Activated T-helper 2 cell treated with anti-CD3 and anti-CD28 coated beads, Interferon-gamma antibody, Interleukin-2, Interleukin-4, amounts not matched to agents 10 μg/mL and 5 μg/mL and 100 μg/mL, durations not matched to agents 14 hours and 24 hours and 36 hours (primary cell): ENCODE data around the gene KDM6A. TPM values are rescaled to one million over a fixed set of nuclear protein-coding genes. Genes with fewer than 3 reads are reported as not detected.
A peak's percentile ranks its signal among the peaks of the same experiment; 100 is the strongest.
"Not testable (repeated sequence)": the region's sequence is repeated elsewhere in the genome, so short reads cannot be mapped to it uniquely, and the experiment has no call there.

Source experiments
- DNase-seq: peaks from one replicate; pipeline ENCODE4 v3.0.0; 2021; ENCODE audit warnings: low spot score
- H3K27ac Mint-ChIP-seq: one replicate; pipeline ENCODE4 v1.8.0; 2021; ENCODE audit warnings: mixed read lengths
- H3K27me3 Mint-ChIP-seq: one replicate; pipeline ENCODE4 v1.8.0; 2021; ENCODE audit warnings: low read depth, mixed read lengths
- H3K36me3 Mint-ChIP-seq: one replicate; pipeline ENCODE4 v1.8.0; 2021; ENCODE audit warnings: low read depth, mixed read lengths
- H3K4me1 Mint-ChIP-seq: one replicate; pipeline ENCODE4 v1.8.0; 2021; ENCODE audit warnings: low read depth, mixed read lengths
- H3K4me3 Mint-ChIP-seq: one replicate; pipeline ENCODE4 v1.8.0; 2021; ENCODE audit warnings: low read depth, mild to moderate bottlenecking, moderate library complexity, mixed read lengths
- H3K9me3 Mint-ChIP-seq: one replicate; pipeline ENCODE4 v1.8.0; 2021; ENCODE audit warnings: mixed read lengths
- intact Hi-C: fragments of 100-400 bp; cut with micrococcal nuclease; formaldehyde crosslinking; loops from one replicate; pipeline ENCODE4 v1.15.1; 2023
- total RNA-seq: library from RNA; stranded (reverse); gene quantifications from 2 replicates; pipeline ENCODE4 v1.2.3, GENCODE V29; 2022

KDM6A gene
- total RNA-seq, 1 donor from 2014 or later, result 21.8 TPM

DNA sequence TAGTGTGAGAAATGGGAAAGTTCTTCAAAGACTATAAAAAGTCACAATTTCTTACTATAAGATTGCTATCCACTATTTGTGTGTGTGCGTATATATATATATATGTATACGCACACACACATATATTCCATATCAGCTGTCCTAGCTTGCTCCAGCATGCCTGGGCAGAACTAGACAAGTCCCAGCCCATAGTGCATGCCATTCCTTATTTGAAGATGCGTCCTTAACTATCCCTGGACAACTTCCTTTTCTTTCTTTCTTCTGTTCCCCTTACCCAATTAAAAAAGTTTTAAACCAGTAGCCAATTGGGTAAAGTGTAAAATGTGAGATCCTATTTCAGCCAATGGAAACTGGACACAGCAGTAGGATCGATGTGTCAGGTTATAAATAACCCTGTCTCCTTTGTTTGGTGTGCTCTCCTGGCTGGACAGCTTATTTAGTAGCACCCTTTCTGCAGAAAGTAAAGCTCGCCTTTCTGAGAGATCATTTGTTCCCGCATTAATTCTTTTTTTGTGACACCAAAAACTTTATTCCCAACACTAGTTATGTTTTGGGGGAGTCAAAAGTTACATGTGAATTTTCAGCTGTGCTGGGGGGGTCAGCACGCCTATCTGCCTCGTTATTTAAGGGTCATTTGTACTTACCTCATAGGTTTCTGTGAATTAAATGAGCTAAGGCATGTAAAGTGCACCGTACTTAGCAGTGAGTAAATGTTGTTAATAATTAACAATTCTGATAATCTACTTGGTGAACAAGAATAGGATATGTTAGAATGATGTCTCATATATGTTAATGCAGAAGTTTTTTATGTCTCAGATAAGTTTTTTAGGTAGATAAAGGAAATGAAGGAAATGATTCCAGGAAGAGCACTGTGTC is 40.9 kb downstream of the KDM6A start:
- H3K4me1 Mint-ChIP-seq, result peaks cover 19% of the 10 kb centered on the region
- H3K9me3 Mint-ChIP-seq, result no peaks in the 10 kb centered on the region
- intact Hi-C loops, result no loop called here
- no peak overlapping the region for H3K4me3 Mint-ChIP-seq
- no peaks in the 10 kb centered on the region for H3K27me3 Mint-ChIP-seq
- no peak for DNase-seq
- peaks cover 6% of the 10 kb centered on the region for H3K36me3 Mint-ChIP-seq
- H3K27ac Mint-ChIP-seq, result no peak overlapping the region

DNA sequence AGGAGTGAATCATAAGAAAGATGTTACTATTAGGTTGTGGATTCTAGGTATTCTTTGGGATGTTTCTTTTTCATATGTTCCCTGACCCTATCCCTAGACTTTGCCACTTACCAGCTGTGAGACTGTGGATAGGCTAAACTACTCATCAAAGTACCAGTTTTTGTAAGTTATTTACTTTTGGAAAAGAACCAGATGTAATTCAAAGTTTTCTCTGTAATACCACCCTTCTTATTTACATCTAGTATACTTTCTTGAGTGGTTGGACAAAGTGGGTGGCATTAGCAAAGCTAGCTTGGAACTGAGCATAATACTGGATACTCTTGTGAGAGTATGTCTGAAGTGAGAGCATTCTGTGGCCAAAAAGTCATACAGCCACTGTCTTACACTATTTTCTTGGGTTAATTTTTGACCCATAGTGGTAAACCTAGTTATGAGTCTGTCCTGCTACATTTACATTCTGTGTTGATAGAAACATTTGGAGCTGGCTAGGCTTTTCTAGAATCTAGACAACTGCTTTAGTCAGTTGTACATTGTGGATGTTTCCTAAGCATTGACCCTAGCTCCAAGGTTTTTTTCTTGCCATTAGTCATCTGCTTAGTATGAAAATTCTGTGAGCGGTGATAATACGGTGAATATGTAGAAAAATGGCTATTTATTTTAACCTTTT is 41.7 kb downstream of the KDM6A start:
- no peak overlapping the region for H3K4me3 Mint-ChIP-seq
- H3K4me1 Mint-ChIP-seq, result peaks cover 22% of the 10 kb centered on the region

GRCh38 chrX:44915361-44915868 is 42.4 kb downstream of the KDM6A start:
- Mint-ChIP-seq H3K27ac (no peak overlapping the region), H3K36me3 (peaks cover 6% of the 10 kb centered on the region), H3K9me3 (no peaks in the 10 kb centered on the region), H3K4me1 (peaks cover 22% of the 10 kb centered on the region), H3K4me3 (no peak overlapping the region), H3K27me3 (no peaks in the 10 kb centered on the region)
- DNase-seq, result no peak
- intact Hi-C loops, result no loop called here

More for the DNA sequence above, 41.7 kb downstream of the KDM6A start:
- no peak overlapping the region for H3K27ac Mint-ChIP-seq
- no peaks in the 10 kb centered on the region for H3K9me3 Mint-ChIP-seq
- H3K27me3 Mint-ChIP-seq, result no peaks in the 10 kb centered on the region
- peaks cover 7% of the 10 kb centered on the region for H3K36me3 Mint-ChIP-seq
- intact Hi-C loops, result no loop called here
- no peak for DNase-seq

DNA sequence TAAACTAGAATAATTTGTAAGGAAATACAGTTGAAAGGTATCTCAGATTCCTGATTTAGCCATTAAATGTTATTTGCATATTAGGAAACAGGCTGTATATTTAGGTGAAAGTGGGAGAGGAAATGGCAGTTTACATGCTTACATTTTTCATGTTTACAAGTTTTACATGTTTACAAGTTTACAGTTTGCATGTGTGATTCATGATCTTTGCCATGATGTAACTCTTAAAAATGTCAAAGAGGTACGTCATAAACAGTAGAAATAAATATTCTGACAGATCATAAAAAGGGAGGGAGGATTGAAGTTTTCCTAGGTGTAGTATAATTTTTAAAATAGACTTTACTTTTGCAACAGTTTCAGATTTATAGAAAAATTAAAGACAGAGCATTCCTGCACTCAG is 45.7 kb downstream of the KDM6A start:
- no peak overlapping the region for H3K27ac Mint-ChIP-seq
- H3K9me3 Mint-ChIP-seq, result no peaks in the 10 kb centered on the region
- H3K36me3 Mint-ChIP-seq, result peaks cover 8% of the 10 kb centered on the region
- peaks cover 29% of the 10 kb centered on the region for H3K4me1 Mint-ChIP-seq
- intact Hi-C loops, result no loop called here
- H3K4me3 Mint-ChIP-seq, result no peak overlapping the region
- no peaks in the 10 kb centered on the region for H3K27me3 Mint-ChIP-seq
- no peak for DNase-seq

DNA sequence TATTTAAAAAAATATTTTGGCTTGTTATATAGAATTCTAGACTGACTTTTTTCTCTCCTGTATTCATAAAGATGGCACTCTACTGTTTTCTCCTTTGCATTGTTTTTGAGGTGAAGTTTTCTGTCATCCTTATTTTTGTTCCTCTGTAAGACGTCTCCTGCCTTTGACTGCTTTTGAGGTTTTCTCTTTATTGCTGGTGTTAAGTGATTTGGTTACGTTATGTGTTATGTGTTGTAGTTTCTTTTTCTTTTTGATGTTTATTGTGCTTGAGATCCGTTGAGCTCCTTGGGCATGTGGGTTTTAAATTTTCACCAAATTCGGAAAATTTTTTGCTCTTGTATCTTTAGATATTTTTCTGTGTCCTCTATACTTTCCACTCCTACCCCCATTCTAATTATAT is 50.0 kb downstream of the KDM6A start:
- H3K27me3 Mint-ChIP-seq, result no peaks in the 10 kb centered on the region
- intact Hi-C loops, result no loop called here

DNA sequence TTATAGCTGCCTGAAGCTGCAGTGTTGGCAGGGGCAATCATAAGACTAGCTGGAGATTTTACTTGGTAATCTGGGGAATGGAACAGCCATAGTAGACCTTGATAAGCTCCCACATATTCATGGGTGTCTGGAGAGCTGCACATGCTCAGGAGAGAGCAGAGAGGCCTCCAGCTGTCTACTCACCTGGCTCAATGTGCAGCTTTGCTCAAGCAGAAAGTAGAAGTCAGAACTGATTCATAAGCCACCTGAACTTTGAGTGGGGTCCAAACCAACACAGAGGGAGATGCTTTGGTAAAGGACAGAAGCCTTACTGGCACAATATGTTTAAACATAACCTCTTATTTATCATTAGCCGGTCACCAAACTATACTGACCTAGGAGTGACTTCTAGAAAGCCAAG is 54.4 kb downstream of the KDM6A start:
- H3K4me1 Mint-ChIP-seq, result peaks cover 21% of the 10 kb centered on the region
- H3K27me3 Mint-ChIP-seq, result no peaks in the 10 kb centered on the region

More for the DNA sequence above, 50.0 kb downstream of the KDM6A start:
- no peak for DNase-seq
- Mint-ChIP-seq H3K4me3 (peak overlapping the region; percentile 30), H3K36me3 (peaks cover 8% of the 10 kb centered on the region), H3K27ac (peak overlapping the region; percentile 68), H3K9me3 (no peaks in the 10 kb centered on the region), H3K4me1 (peaks cover 28% of the 10 kb centered on the region)

GRCh38 chrX:44931441-44931973 is 58.5 kb downstream of the KDM6A start:
- H3K9me3 Mint-ChIP-seq, result peaks cover 3% of the 10 kb centered on the region
- H3K27me3 Mint-ChIP-seq, result no peaks in the 10 kb centered on the region
- DNase-seq, result no peak
- H3K27ac Mint-ChIP-seq, result no peak overlapping the region
- H3K36me3 Mint-ChIP-seq, result peaks cover 8% of the 10 kb centered on the region
- intact Hi-C loops, result no loop called here
- no peak overlapping the region for H3K4me3 Mint-ChIP-seq
- peaks cover 25% of the 10 kb centered on the region for H3K4me1 Mint-ChIP-seq

More for the DNA sequence above, 54.4 kb downstream of the KDM6A start:
- intact Hi-C loops, result no loop called here
- no peak for DNase-seq
- no peak overlapping the region for H3K4me3 Mint-ChIP-seq
- peaks cover 3% of the 10 kb centered on the region for H3K9me3 Mint-ChIP-seq
- H3K27ac Mint-ChIP-seq, result no peak overlapping the region
- H3K36me3 Mint-ChIP-seq, result peaks cover 13% of the 10 kb centered on the region

- H3K27me3 Mint-ChIP-seq, result no peaks in the 10 kb centered on the region
- intact Hi-C loops, result no loop called here
- peaks cover 11% of the 10 kb centered on the region for H3K36me3 Mint-ChIP-seq
- no peaks in the 10 kb centered on the region for H3K9me3 Mint-ChIP-seq
- no peak overlapping the region for H3K4me3 Mint-ChIP-seq
- H3K4me1 Mint-ChIP-seq, result peaks cover 20% of the 10 kb centered on the region
- DNase-seq, result no peak
- H3K27ac Mint-ChIP-seq, result no peak overlapping the region
Observed at GRCh38 chrX:44935172-44935571, 62.2 kb downstream of the KDM6A start.

DNA sequence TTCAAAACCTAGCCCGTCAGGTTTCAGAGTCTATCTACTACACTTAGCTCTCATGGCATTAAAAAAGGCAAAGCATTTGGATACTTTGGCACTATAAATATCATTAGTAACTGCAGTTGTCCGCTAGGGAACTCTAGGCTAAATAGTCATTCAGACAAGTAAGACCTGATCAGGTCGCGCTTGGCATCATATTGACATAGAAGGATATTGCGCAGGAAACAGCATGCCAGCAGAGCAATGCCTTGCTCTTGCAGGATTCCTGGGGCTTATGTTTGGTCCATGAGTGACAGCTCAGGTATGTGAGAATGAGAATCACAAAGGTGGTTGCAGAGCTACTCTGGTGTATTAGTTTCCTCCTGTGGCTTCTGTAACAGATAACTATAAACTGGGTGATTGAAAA is 62.7 kb downstream of the KDM6A start:
- DNase-seq, result no peak
- no peaks in the 10 kb centered on the region for H3K9me3 Mint-ChIP-seq
- no peak overlapping the region for H3K27ac Mint-ChIP-seq
- peaks cover 20% of the 10 kb centered on the region for H3K4me1 Mint-ChIP-seq
- H3K27me3 Mint-ChIP-seq, result no peaks in the 10 kb centered on the region
- peaks cover 16% of the 10 kb centered on the region for H3K36me3 Mint-ChIP-seq
- no peak overlapping the region for H3K4me3 Mint-ChIP-seq
- intact Hi-C loops, result no loop called here

DNA sequence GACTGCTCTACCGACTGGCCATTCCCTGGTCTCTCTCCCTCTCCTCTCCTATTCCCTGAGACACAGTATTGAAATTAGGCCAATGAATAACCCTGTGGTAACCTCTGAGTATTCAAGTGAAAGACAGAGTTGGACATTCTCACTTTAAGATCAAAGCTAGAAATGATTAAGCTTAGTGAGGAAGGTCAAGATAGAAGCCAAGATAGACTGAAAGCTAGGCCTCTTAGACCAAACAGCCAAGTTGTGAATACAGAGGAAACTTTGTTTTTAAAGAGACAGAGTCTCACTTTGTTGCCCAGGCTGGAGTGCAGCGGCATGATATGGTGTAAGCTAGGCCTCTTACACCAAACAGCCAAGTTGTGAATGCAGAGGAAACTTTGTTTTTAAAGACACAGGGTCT is 64.6 kb downstream of the KDM6A start:
- Mint-ChIP-seq H3K4me3 (no peak overlapping the region), H3K9me3 (no peaks in the 10 kb centered on the region), H3K27ac (no peak overlapping the region), H3K27me3 (no peaks in the 10 kb centered on the region), H3K36me3 (peaks cover 19% of the 10 kb centered on the region), H3K4me1 (peaks cover 20% of the 10 kb centered on the region)
- DNase-seq, result no peak
- intact Hi-C loops, result no loop called here

- intact Hi-C loops, result no loop called here
- Mint-ChIP-seq H3K4me3 (no peak overlapping the region), H3K27me3 (no peaks in the 10 kb centered on the region), H3K36me3 (peaks cover 19% of the 10 kb centered on the region), H3K9me3 (no peaks in the 10 kb centered on the region), H3K4me1 (peaks cover 20% of the 10 kb centered on the region), H3K27ac (no peak overlapping the region)
- DNase-seq, result no peak
Observed at GRCh38 chrX:44938111-44938510, 65.1 kb downstream of the KDM6A start.

DNA sequence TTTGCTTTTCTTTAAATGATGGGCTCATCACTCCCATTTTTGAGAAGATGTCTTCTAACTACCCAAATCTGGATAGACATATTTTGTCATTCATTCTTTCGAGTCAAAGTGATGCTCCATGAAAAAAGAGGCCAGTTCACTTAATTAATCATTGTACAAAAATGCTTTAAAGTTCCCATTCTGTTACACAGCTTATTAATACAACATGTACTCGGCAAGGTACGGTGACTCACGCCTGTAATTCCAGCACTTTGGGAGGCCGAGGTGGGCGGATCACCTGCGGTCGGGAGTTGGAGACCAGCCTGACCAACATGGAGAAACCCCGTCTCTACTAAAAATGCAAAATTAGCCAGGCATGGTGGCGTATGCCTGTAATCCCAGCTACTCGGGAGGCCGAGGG is 67.6 kb downstream of the KDM6A start:
- Mint-ChIP-seq H3K4me1 (peaks cover 14% of the 10 kb centered on the region), H3K36me3 (peaks cover 34% of the 10 kb centered on the region)
- H3K27me3 Mint-ChIP-seq, H3K27ac Mint-ChIP-seq, intact Hi-C loops, H3K4me3 Mint-ChIP-seq, DNase-seq, H3K9me3 Mint-ChIP-seq: not testable (repeated sequence)

GRCh38 chrX:44943007-44943406 is 70.0 kb downstream of the KDM6A start:
- Mint-ChIP-seq H3K27ac (no peak overlapping the region), H3K27me3 (no peaks in the 10 kb centered on the region), H3K4me1 (peaks cover 4% of the 10 kb centered on the region), H3K36me3 (peaks cover 36% of the 10 kb centered on the region), H3K9me3 (peaks cover 10% of the 10 kb centered on the region), H3K4me3 (no peak overlapping the region)
- no peak for DNase-seq
- intact Hi-C loops, result no loop called here
